Posterior cingulate gyrus (tissue), 11 donors: Measurements from ENCODE around the gene IRF5.

ENCODE experiments used
- DNase-seq, 10 donors: peaks; one replicate each; pipeline versions ENCODE4 v3.0.0 to v3.0.0-alpha.2; 2020 to 2021; ENCODE audit warnings: mixed read lengths in 3 of 10
- intact Hi-C: fragments of 100-400 bp; cut with DNase I; formaldehyde crosslinking; loops from one replicate; pipeline ENCODE4 v1.15.1; 2023

Gene IRF5

GRCh38 chr7:128918016-128918665, 19.6 kb upstream of the IRF5 start:
- DNase-seq = peak in 4 of 10 donors; percentile 12 to 37 (median 21)
- intact Hi-C loops = no loop called here

GRCh38 chr7:128919241-128919640, 18.5 kb upstream of the IRF5 start:
- intact Hi-C loops = no loop called here
- DNase-seq = peak in 3 of 10 donors; percentile 5 to 22 (median 5)

GRCh38 chr7:128919881-128920799, 17.6 kb upstream of the IRF5 start:
- DNase-seq = peak in 6 of 10 donors; percentile 9 to 74 (median 32)

GRCh38 chr7:128920913-128921582, 16.7 kb upstream of the IRF5 start:
- intact Hi-C loops = no loop called here
- DNase-seq = peak in 5 of 10 donors; percentile 15 to 83 (median 70)

More at GRCh38 chr7:128919881-128920799, 17.6 kb upstream of the IRF5 start:
- intact Hi-C loops = no loop called here

GRCh38 chr7:128921866-128922440, 15.8 kb upstream of the IRF5 start:
- peak in 4 of 10 donors; percentile 7 to 69 (median 34) for DNase-seq

GRCh38 chr7:128922496-128923410, 15.0 kb upstream of the IRF5 start:
- peak in 5 of 10 donors; percentile 3 to 75 (median 23) for DNase-seq
- intact Hi-C loops = no loop called here

More at GRCh38 chr7:128921866-128922440, 15.8 kb upstream of the IRF5 start:
- intact Hi-C loops = no loop called here

- peak in 3 of 10 donors; percentile 4 to 32 (median 17) for DNase-seq
These were observed 14.3 kb upstream of the IRF5 start for GRCh38 chr7:128923411-128923800.

GRCh38 chr7:128924707-128925588, 12.8 kb upstream of the IRF5 start:
- intact Hi-C loops = no loop called here
- peak in 3 of 10 donors; percentile 2 to 9 (median 9) for DNase-seq

More at GRCh38 chr7:128923411-128923800, 14.3 kb upstream of the IRF5 start:
- intact Hi-C loops = no loop called here

- peak in 3 of 10 donors; percentile 18 to 52 (median 47) for DNase-seq
- intact Hi-C loops = no loop called here
These were observed 9.4 kb upstream of the IRF5 start for GRCh38 chr7:128928159-128928813.

GRCh38 chr7:128928882-128929788, 8.6 kb upstream of the IRF5 start:
- intact Hi-C loops = no loop called here
- DNase-seq = peak in 4 of 10 donors; percentile 3 to 69 (median 42)

- peak in 4 of 10 donors; percentile 4 to 64 (median 56) for DNase-seq
These were observed 6.4 kb upstream of the IRF5 start for GRCh38 chr7:128931190-128931798.

GRCh38 chr7:128931965-128932861, 5.5 kb upstream of the IRF5 start:
- intact Hi-C loops = no loop called here
- peak in 4 of 10 donors; percentile 5 to 57 (median 37) for DNase-seq

More at GRCh38 chr7:128931190-128931798, 6.4 kb upstream of the IRF5 start:
- intact Hi-C loops = no loop called here

- peak in 1 of 10 donors; percentile 12 for DNase-seq
- intact Hi-C loops = no loop called here
These were observed 4.9 kb upstream of the IRF5 start for GRCh38 chr7:128932862-128933179.

GRCh38 chr7:128933180-128933891, 4.4 kb upstream of the IRF5 start:
- intact Hi-C loops = no loop called here
- peak in 2 of 10 donors; percentile 9 to 81 for DNase-seq
